ENCODE results near the gene TIAM2.

Gene TIAM2

GRCh38 chr6:155150967-155151671 lies 156.0 kb downstream of the TIAM2 start:
- Histone ChIP-seq H3K4me1 (ENCODE audit: control insufficient read depth, insufficient read depth, low read length) (peaks cover 44% of the 10 kb centered on the region), H3K9me3 (ENCODE audit: control insufficient read depth, insufficient read depth, low read length) (no peaks in the 10 kb centered on the region), H3K27ac (ENCODE audit: low read depth, low read length) (no peak overlapping the region), H3K9ac (ENCODE audit: low read depth, low read length) (no peak overlapping the region), H3K27me3 (ENCODE audit: control insufficient read depth, insufficient read depth, low read length) (no peaks in the 10 kb centered on the region), H3K4me3 (ENCODE audit: low read depth, low read length) (no peak overlapping the region), H3K36me3 (ENCODE audit: control insufficient read depth, insufficient read depth, low read length) (no peaks in the 10 kb centered on the region)

GRCh38 chr6:155152211-155153076 lies 157.3 kb downstream of the TIAM2 start:
- Histone ChIP-seq H3K9ac (ENCODE audit: low read depth, low read length) (no peak overlapping the region), H3K9me3 (ENCODE audit: control insufficient read depth, insufficient read depth, low read length) (no peaks in the 10 kb centered on the region), H3K27ac (ENCODE audit: low read depth, low read length) (peak overlapping the region; percentile 25), H3K4me3 (ENCODE audit: low read depth, low read length) (no peak overlapping the region), H3K27me3 (ENCODE audit: control insufficient read depth, insufficient read depth, low read length) (no peaks in the 10 kb centered on the region), H3K36me3 (ENCODE audit: control insufficient read depth, insufficient read depth, low read length) (no peaks in the 10 kb centered on the region), H3K4me1 (ENCODE audit: control insufficient read depth, insufficient read depth, low read length) (peaks cover 44% of the 10 kb centered on the region)

- Histone ChIP-seq H3K9ac (ENCODE audit: low read depth, low read length) (no peak overlapping the region), H3K9me3 (ENCODE audit: control insufficient read depth, insufficient read depth, low read length) (no peaks in the 10 kb centered on the region), H3K4me3 (ENCODE audit: low read depth, low read length) (no peak overlapping the region), H3K27ac (ENCODE audit: low read depth, low read length) (no peak overlapping the region), H3K36me3 (ENCODE audit: control insufficient read depth, insufficient read depth, low read length) (no peaks in the 10 kb centered on the region), H3K4me1 (ENCODE audit: control insufficient read depth, insufficient read depth, low read length) (peaks cover 38% of the 10 kb centered on the region), H3K27me3 (ENCODE audit: control insufficient read depth, insufficient read depth, low read length) (no peaks in the 10 kb centered on the region)
These were observed 159.2 kb downstream of the TIAM2 start for GRCh38 chr6:155154158-155154830.

- H3K9me3 ChIP-seq (ENCODE audit: control insufficient read depth, insufficient read depth, low read length) = no peaks in the 10 kb centered on the region
- H3K27me3 ChIP-seq (ENCODE audit: control insufficient read depth, insufficient read depth, low read length) = no peaks in the 10 kb centered on the region
- no peak overlapping the region for H3K27ac ChIP-seq (ENCODE audit: low read depth, low read length)
- H3K9ac ChIP-seq (ENCODE audit: low read depth, low read length) = no peak overlapping the region
- peaks cover 29% of the 10 kb centered on the region for H3K4me1 ChIP-seq (ENCODE audit: control insufficient read depth, insufficient read depth, low read length)
- H3K4me3 ChIP-seq (ENCODE audit: low read depth, low read length) = no peak overlapping the region
- H3K36me3 ChIP-seq (ENCODE audit: control insufficient read depth, insufficient read depth, low read length) = no peaks in the 10 kb centered on the region
These were observed 160.8 kb downstream of the TIAM2 start for GRCh38 chr6:155155787-155156447.

GRCh38 chr6:155157101-155157500 lies 162.0 kb downstream of the TIAM2 start:
- H3K9me3 ChIP-seq (ENCODE audit: control insufficient read depth, insufficient read depth, low read length) = no peaks in the 10 kb centered on the region
- no peak overlapping the region for H3K4me3 ChIP-seq (ENCODE audit: low read depth, low read length)
- no peaks in the 10 kb centered on the region for H3K27me3 ChIP-seq (ENCODE audit: control insufficient read depth, insufficient read depth, low read length)
- no peak overlapping the region for H3K27ac ChIP-seq (ENCODE audit: low read depth, low read length)
- H3K36me3 ChIP-seq (ENCODE audit: control insufficient read depth, insufficient read depth, low read length) = no peaks in the 10 kb centered on the region
- peaks cover 21% of the 10 kb centered on the region for H3K4me1 ChIP-seq (ENCODE audit: control insufficient read depth, insufficient read depth, low read length)
- no peak overlapping the region for H3K9ac ChIP-seq (ENCODE audit: low read depth, low read length)

- Histone ChIP-seq H3K4me1 (ENCODE audit: control insufficient read depth, insufficient read depth, low read length) (peaks cover 17% of the 10 kb centered on the region), H3K4me3 (ENCODE audit: low read depth, low read length) (no peak overlapping the region), H3K36me3 (ENCODE audit: control insufficient read depth, insufficient read depth, low read length) (no peaks in the 10 kb centered on the region), H3K9ac (ENCODE audit: low read depth, low read length) (no peak overlapping the region), H3K27ac (ENCODE audit: low read depth, low read length) (no peak overlapping the region), H3K9me3 (ENCODE audit: control insufficient read depth, insufficient read depth, low read length) (no peaks in the 10 kb centered on the region), H3K27me3 (ENCODE audit: control insufficient read depth, insufficient read depth, low read length) (no peaks in the 10 kb centered on the region)
These were observed 163.1 kb downstream of the TIAM2 start for GRCh38 chr6:155158030-155158843.

- Histone ChIP-seq H3K36me3 (ENCODE audit: control insufficient read depth, insufficient read depth, low read length) (peaks cover 16% of the 10 kb centered on the region), H3K27me3 (ENCODE audit: control insufficient read depth, insufficient read depth, low read length) (no peaks in the 10 kb centered on the region), H3K4me3 (ENCODE audit: low read depth, low read length) (no peak overlapping the region), H3K9me3 (ENCODE audit: control insufficient read depth, insufficient read depth, low read length) (no peaks in the 10 kb centered on the region), H3K27ac (ENCODE audit: low read depth, low read length) (no peak overlapping the region), H3K4me1 (ENCODE audit: control insufficient read depth, insufficient read depth, low read length) (peaks cover 9% of the 10 kb centered on the region), H3K9ac (ENCODE audit: low read depth, low read length) (no peak overlapping the region)
These were observed 167.6 kb downstream of the TIAM2 start for GRCh38 chr6:155162682-155163081.

GRCh38 chr6:155163601-155164000 lies 168.5 kb downstream of the TIAM2 start:
- H3K27me3 ChIP-seq (ENCODE audit: control insufficient read depth, insufficient read depth, low read length) = no peaks in the 10 kb centered on the region
- H3K4me1 ChIP-seq (ENCODE audit: control insufficient read depth, insufficient read depth, low read length) = peaks cover 9% of the 10 kb centered on the region
- H3K9me3 ChIP-seq (ENCODE audit: control insufficient read depth, insufficient read depth, low read length) = no peaks in the 10 kb centered on the region
- H3K4me3 ChIP-seq (ENCODE audit: low read depth, low read length) = no peak overlapping the region
- H3K27ac ChIP-seq (ENCODE audit: low read depth, low read length) = no peak overlapping the region
- no peak overlapping the region for H3K9ac ChIP-seq (ENCODE audit: low read depth, low read length)
- peaks cover 16% of the 10 kb centered on the region for H3K36me3 ChIP-seq (ENCODE audit: control insufficient read depth, insufficient read depth, low read length)

- H3K4me1 ChIP-seq (ENCODE audit: control insufficient read depth, insufficient read depth, low read length) = no peaks in the 10 kb centered on the region; the same call in 1 of the 2 replicates
- H3K9me3 ChIP-seq (ENCODE audit: control insufficient read depth, insufficient read depth, low read length) = no peaks in the 10 kb centered on the region
These were observed 170.1 kb downstream of the TIAM2 start for GRCh38 chr6:155165029-155165710.

GRCh38 chr6:155170519-155170918 lies 175.4 kb downstream of the TIAM2 start:
- H3K27me3 ChIP-seq (ENCODE audit: control insufficient read depth, insufficient read depth, low read length) = no peaks in the 10 kb centered on the region
- no peaks in the 10 kb centered on the region for H3K9me3 ChIP-seq (ENCODE audit: control insufficient read depth, insufficient read depth, low read length)
- peaks cover 17% of the 10 kb centered on the region for H3K4me1 ChIP-seq (ENCODE audit: control insufficient read depth, insufficient read depth, low read length)
- H3K36me3 ChIP-seq (ENCODE audit: control insufficient read depth, insufficient read depth, low read length) = peaks cover 8% of the 10 kb centered on the region
- H3K9ac ChIP-seq (ENCODE audit: low read depth, low read length) = no peak overlapping the region
- no peak overlapping the region for H3K27ac ChIP-seq (ENCODE audit: low read depth, low read length)
- H3K4me3 ChIP-seq (ENCODE audit: low read depth, low read length) = no peak overlapping the region

More at GRCh38 chr6:155165029-155165710, 170.1 kb downstream of the TIAM2 start:
- H3K4me3 ChIP-seq (ENCODE audit: low read depth, low read length) = no peak overlapping the region
- H3K9ac ChIP-seq (ENCODE audit: low read depth, low read length) = no peak overlapping the region
- H3K36me3 ChIP-seq (ENCODE audit: control insufficient read depth, insufficient read depth, low read length) = peaks cover 19% of the 10 kb centered on the region
- H3K27me3 ChIP-seq (ENCODE audit: control insufficient read depth, insufficient read depth, low read length) = no peaks in the 10 kb centered on the region
- H3K27ac ChIP-seq (ENCODE audit: low read depth, low read length) = no peak overlapping the region

All from HUES48 (cell line).